ENCODE measurements around the gene TMEM207.

Gene TMEM207

GRCh38 chr3:190382082-190382481 is 67.6 kb downstream of the TMEM207 start:
- DNase-seq: no peak

GRCh38 chr3:190381441-190381840 is 68.3 kb downstream of the TMEM207 start:
- DNase-seq: no peak

GRCh38 chr3:190380184-190380583 is 69.5 kb downstream of the TMEM207 start:
- DNase-seq: no peak
